K562 (cell line): ENCODE results near the gene CENPE. TPM values are rescaled to one million over a fixed set of nuclear protein-coding genes. Genes with fewer than 3 reads are reported as not detected.
A peak's percentile ranks its signal among the peaks of the same experiment; 100 is the strongest.

Experiments used
- CAMTA2 ChIP-seq: fragments of 250-450 bp; sonication (Bioruptor Pico); conservative IDR thresholded peaks from 2 replicates; pipeline ENCODE4 v1.5.1; 2022
- DMBX1 ChIP-seq: fragments of 250-450 bp; sonication (Bioruptor Pico); IDR thresholded peaks from 2 replicates; pipeline ENCODE4 v1.8.0; 2022; ENCODE audit warnings: inconsistent platforms, mild to moderate bottlenecking, moderate library complexity, borderline replicate concordance
- ELF1 ChIP-seq: fragments of 200-800 bp; sonication (Bioruptor generic); IDR thresholded peaks from 2 replicates; pipeline ENCODE4 v1.6.1; 2016; ENCODE audit warnings: missing genetic modification characterization, missing compliant biosample characterization
- FOXJ3 ChIP-seq: sonication (generic); formaldehyde crosslinking; IDR thresholded peaks from 2 replicates; pipeline ENCODE4 v1.4.0; 2020; ENCODE audit warnings: mild to moderate bottlenecking, missing genetic modification reagents
- GATAD2A ChIP-seq: fragments of 450-650 bp; IDR thresholded peaks from 2 replicates; pipeline ENCODE4 v1.6.1; 2017
- HNRNPLL ChIP-seq: fragments of 200-400 bp; formaldehyde crosslinking; IDR thresholded peaks from 2 replicates; pipeline ENCODE4 v1.6.1; 2017; ENCODE audit warnings: low read length, low read depth, mild to moderate bottlenecking; ENCODE audit not compliant: poor library complexity, severe bottlenecking
- JUN ChIP-seq, 2 experiments: sonication (generic) in 1 of 2; formaldehyde crosslinking in 1 of 2; IDR thresholded peaks; 2 replicates each; pipeline versions ENCODE4 v1.6.1 to v1.8.0; 2012 to 2022; ENCODE audit warnings: borderline replicate concordance in 2 of 2, mild to moderate bottlenecking in 2 of 2, improper control_type of control experiment in 1 of 2, low read depth in 1 of 2, low read length in 1 of 2, missing genetic modification reagents in 1 of 2
- KAT8 ChIP-seq: fragments of 450-650 bp; IDR thresholded peaks from 2 replicates; pipeline ENCODE4 v1.6.1; 2016; ENCODE audit warnings: low read depth, mild to moderate bottlenecking
- MAZ ChIP-seq, 2 experiments: fragments of 450-650 bp in 1 of 2; sonication (generic) in 1 of 2; formaldehyde crosslinking; IDR thresholded peaks in 1 of 2; conservative IDR thresholded peaks in 1 of 2; 2 replicates each; pipeline versions ENCODE4 v1.4.0 to v1.5.0; 2020; ENCODE audit warnings: mild to moderate bottlenecking in 1 of 2, missing genetic modification reagents in 1 of 2
- NFATC3 ChIP-seq: fragments of 450-650 bp; IDR thresholded peaks from 2 replicates; pipeline ENCODE4 v1.6.1; 2017; ENCODE audit warnings: mild to moderate bottlenecking
- NFE2L1 ChIP-seq: fragments of 450-650 bp; IDR thresholded peaks from 2 replicates; pipeline ENCODE4 v1.6.1; 2016; ENCODE audit warnings: missing genetic modification characterization, low read depth, mild to moderate bottlenecking, missing compliant biosample characterization, moderate library complexity, borderline replicate concordance
- NR3C1 ChIP-seq: sonication (generic); formaldehyde crosslinking; IDR thresholded peaks from 2 replicates; pipeline ENCODE4 v1.8.1; 2022; ENCODE audit warnings: missing genetic modification reagents
- PTTG1 ChIP-seq: fragments of 450-650 bp; IDR thresholded peaks from 2 replicates; pipeline ENCODE4 v1.6.1; 2016; ENCODE audit warnings: low read depth, mild to moderate bottlenecking, missing genetic modification characterization, missing compliant biosample characterization
- SIN3A ChIP-seq, 2 experiments: fragments of 150-350 bp in 1 of 2; IDR thresholded peaks; 2 replicates each; pipeline ENCODE4 v1.6.1; 2011 to 2016; ENCODE audit warnings: borderline replicate concordance in 2 of 2, low read depth in 2 of 2, low read length in 2 of 2, mild to moderate bottlenecking in 2 of 2, moderate library complexity in 2 of 2; ENCODE audit not compliant: control insufficient read depth in 1 of 2
- SNIP1 ChIP-seq: fragments of 450-650 bp; IDR thresholded peaks from 2 replicates; pipeline ENCODE4 v1.7.1; 2017; ENCODE audit warnings: low read depth, mild to moderate bottlenecking
- STAT5B ChIP-seq: fragments of 250-450 bp; sonication (Bioruptor Pico); IDR thresholded peaks from 2 replicates; pipeline ENCODE4 v1.8.0; 2021; ENCODE audit warnings: mild to moderate bottlenecking, inconsistent platforms
- TCFL5 ChIP-seq: fragments of 250-450 bp; sonication (Bioruptor Pico); conservative IDR thresholded peaks from 2 replicates; pipeline ENCODE4 v1.6.1; 2021; ENCODE audit warnings: mild to moderate bottlenecking, moderate library complexity, matching md5 sums
- ZNF184 ChIP-seq: sonication (generic); formaldehyde crosslinking; IDR thresholded peaks from 2 replicates; pipeline ENCODE4 v1.5.0; 2020; ENCODE audit warnings: missing genetic modification reagents
- ZNF766 ChIP-seq: fragments of 200-800 bp; sonication (Bioruptor generic); conservative IDR thresholded peaks from 2 replicates; pipeline ENCODE4 v1.6.1; 2016; ENCODE audit warnings: missing genetic modification characterization, missing compliant biosample characterization
- polyA plus RNA-seq, 8 experiments: library from polyadenylated mRNA; depleted of rRNA in 4 of 8; stranded (reverse) in 5 of 8; unstranded in 3 of 8; fragments of >200 nt; fragmentation: Nextera tagmentation in 2 of 8; fragmentation: Illumina TruSeq in 1 of 8; extraction: Ambion mirVana in 2 of 8; extraction: Trizol in 1 of 8; gene quantifications; 2 replicates each; pipeline versions ENCODE4 v1.2.1 to v1.2.3, GENCODE V29; 2011 to 2014; ENCODE audit warnings: inconsistent platforms in 1 of 8, missing spikeins in 1 of 8
- total RNA-seq, 7 experiments: library from RNA; depleted of rRNA in 6 of 7; stranded (reverse); fragments of >200 nt in 6 of 7; fragmentation: Illumina TruSeq in 2 of 7; extraction: Trizol in 2 of 7; gene quantifications; 2 replicates each; pipeline versions ENCODE4 v1.2.1 to v1.2.3, GENCODE V29; 2011 to 2021; ENCODE audit warnings: low replicate concordance in 1 of 7
- TF ChIP-seq, protein P1 (sequence below): IDR thresholded peaks from 2 replicates; pipeline ENCODE4 v1.6.1; 2016; ENCODE audit warnings: missing genetic modification characterization, missing compliant biosample characterization
- TF ChIP-seq, protein P2 (sequence below): fragments of 250-450 bp; sonication (Bioruptor Pico); IDR thresholded peaks from 2 replicates; pipeline ENCODE4 v1.4.0; 2020
- TF ChIP-seq, protein P3 (sequence below), 2 experiments: IDR thresholded peaks; 2 replicates each; pipeline ENCODE4 v1.6.1; 2011; ENCODE audit warnings: borderline replicate concordance in 1 of 2, control low read depth in 1 of 2, low read depth in 1 of 2, low read length in 1 of 2, mild to moderate bottlenecking in 1 of 2, mixed read lengths in 1 of 2, moderate library complexity in 1 of 2; ENCODE audit not compliant: insufficient read depth in 1 of 2, insufficient read length in 1 of 2, poor library complexity in 1 of 2, severe bottlenecking in 1 of 2; ENCODE audit errors: extremely low read depth in 1 of 2
- TF ChIP-seq, protein P4 (sequence below): IDR thresholded peaks from 2 replicates; pipeline ENCODE4 v1.6.1; 2011; ENCODE audit not compliant: insufficient read length; ENCODE audit errors: extremely low read depth

CENPE gene
- total and polyA plus RNA-seq, 9 of the 15 experiments (the other 6 are each of a cell fraction or from before 2014, with no cell fraction given) = 9.9 to 53.2 (median 27.4) TPM

DNA sequence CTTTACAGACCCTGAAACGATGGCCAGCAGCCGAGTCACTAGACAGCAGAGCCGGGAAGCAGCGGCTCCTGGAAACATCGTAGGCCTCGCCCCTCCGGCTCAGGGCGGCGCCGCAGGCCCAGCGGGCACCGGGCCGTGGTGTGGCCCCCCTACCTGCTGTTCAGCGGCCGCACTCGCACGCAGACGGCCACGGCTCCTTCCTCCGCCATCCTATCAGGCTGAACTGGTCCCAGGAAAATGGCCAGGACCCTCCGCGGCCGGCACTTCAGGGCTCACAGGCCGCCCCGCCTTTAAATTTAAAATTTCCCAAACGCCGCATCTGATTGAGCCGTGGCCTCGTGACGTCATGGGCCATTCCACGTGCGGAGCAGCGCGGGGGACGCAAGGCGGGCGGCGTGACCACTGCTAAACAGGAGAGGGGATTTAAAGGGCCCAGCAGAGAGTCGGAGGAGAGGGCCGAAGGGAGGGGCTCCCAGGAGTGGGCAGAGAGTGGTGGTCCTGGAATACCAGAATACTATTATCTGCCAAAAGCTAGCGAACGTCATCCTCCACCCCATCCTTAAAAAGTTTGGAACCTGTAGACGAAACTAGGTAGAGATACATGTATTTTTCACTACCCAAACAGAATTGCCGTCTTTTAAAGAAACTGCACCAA, at the start of gene CENPE (continued):
- TF ChIP-seq, protein P1, sequence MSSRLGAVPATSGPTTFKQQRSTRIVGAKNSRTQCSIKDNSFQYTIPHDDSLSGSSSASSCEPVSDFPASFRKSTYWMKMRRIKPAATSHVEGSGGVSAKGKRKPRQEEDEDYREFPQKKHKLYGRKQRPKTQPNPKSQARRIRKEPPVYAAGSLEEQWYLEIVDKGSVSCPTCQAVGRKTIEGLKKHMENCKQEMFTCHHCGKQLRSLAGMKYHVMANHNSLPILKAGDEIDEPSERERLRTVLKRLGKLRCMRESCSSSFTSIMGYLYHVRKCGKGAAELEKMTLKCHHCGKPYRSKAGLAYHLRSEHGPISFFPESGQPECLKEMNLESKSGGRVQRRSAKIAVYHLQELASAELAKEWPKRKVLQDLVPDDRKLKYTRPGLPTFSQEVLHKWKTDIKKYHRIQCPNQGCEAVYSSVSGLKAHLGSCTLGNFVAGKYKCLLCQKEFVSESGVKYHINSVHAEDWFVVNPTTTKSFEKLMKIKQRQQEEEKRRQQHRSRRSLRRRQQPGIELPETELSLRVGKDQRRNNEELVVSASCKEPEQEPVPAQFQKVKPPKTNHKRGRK = no peak
- TF ChIP-seq DMBX1 (CRISPR knock-in tag) (no peak), ZNF184 (CRISPR knock-in tag) (no peak), TCFL5 (CRISPR knock-in tag) (no peak), PTTG1 (no peak), JUN (IDR thresholded peaks at IDR 0.05; ENCODE audit: borderline replicate concordance, low read depth, low read length) (peak; percentile 35; the same call in 1 of the 2 replicates), JUN (CRISPR knock-in tag; IDR thresholded peaks at IDR 0.05; ENCODE audit: borderline replicate concordance) (0 out of 2 replicates have a peak, but pooled peaks have one; percentile 35), NFATC3 (no peak), HNRNPLL (peak; percentile 49), NR3C1 (CRISPR knock-in tag) (no peak), SNIP1 (no peak), ELF1 (tag) (no peak), MAZ (CRISPR knock-in tag; conservative IDR thresholded peaks at IDR 0.05 in 1 of 2, IDR thresholded peaks at IDR 0.05 in 1 of 2) (peak; percentile 19 to 74; a peak in 3 of 4 replicates), FOXJ3 (CRISPR knock-in tag) (no peak), ZNF766 (CRISPR knock-in tag) (no peak), SIN3A (IDR thresholded peaks at IDR 0.05; ENCODE audit: borderline replicate concordance in 2 of 2, control insufficient read depth in 1 of 2, low read depth in 2 of 2, low read length in 2 of 2) (peak; percentile 59 to 75; a peak in 2 of 4 replicates), KAT8 (no peak), STAT5B (CRISPR knock-in tag) (no peak), GATAD2A (no peak), CAMTA2 (CRISPR knock-in tag) (no peak), NFE2L1 (no peak)
- TF ChIP-seq, protein P2, sequence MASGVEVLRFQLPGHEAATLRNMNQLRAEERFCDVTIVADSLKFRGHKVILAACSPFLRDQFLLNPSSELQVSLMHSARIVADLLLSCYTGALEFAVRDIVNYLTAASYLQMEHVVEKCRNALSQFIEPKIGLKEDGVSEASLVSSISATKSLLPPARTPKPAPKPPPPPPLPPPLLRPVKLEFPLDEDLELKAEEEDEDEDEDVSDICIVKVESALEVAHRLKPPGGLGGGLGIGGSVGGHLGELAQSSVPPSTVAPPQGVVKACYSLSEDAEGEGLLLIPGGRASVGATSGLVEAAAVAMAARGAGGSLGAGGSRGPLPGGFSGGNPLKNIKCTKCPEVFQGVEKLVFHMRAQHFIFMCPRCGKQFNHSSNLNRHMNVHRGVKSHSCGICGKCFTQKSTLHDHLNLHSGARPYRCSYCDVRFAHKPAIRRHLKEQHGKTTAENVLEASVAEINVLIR (CRISPR knock-in tag) = peak; percentile 96
- TF ChIP-seq, protein P3, sequence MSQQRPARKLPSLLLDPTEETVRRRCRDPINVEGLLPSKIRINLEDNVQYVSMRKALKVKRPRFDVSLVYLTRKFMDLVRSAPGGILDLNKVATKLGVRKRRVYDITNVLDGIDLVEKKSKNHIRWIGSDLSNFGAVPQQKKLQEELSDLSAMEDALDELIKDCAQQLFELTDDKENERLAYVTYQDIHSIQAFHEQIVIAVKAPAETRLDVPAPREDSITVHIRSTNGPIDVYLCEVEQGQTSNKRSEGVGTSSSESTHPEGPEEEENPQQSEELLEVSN (IDR thresholded peaks at IDR 0.05; ENCODE audit: borderline replicate concordance in 1 of 2, extremely low read depth in 1 of 2, insufficient read depth in 1 of 2, insufficient read length in 1 of 2, low read depth in 1 of 2, low read length in 1 of 2, poor library complexity in 1 of 2, severe bottlenecking in 1 of 2) = no peak
- TF ChIP-seq, protein P4, sequence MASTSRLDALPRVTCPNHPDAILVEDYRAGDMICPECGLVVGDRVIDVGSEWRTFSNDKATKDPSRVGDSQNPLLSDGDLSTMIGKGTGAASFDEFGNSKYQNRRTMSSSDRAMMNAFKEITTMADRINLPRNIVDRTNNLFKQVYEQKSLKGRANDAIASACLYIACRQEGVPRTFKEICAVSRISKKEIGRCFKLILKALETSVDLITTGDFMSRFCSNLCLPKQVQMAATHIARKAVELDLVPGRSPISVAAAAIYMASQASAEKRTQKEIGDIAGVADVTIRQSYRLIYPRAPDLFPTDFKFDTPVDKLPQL = no peak
